GM23338 (cell line): ENCODE measurements around the gene TIRAP. TPM values are rescaled to one million over a fixed set of nuclear protein-coding genes. Genes with fewer than 3 reads are reported as not detected.

Experiments used
- ATAC-seq: fragments of 200-7000 bp; cut with Tn5 transposase; 3 replicates; pipeline ENCODE4 v1.9.1; 2020
- DNase-seq: peaks from one replicate; pipeline ENCODE4 v3.0.0-alpha.2; 2015; ENCODE audit warnings: low spot score
- H2AFZ ChIP-seq: fragments of 200-600 bp; sonication (generic); 2 replicates; pipeline ENCODE4 v1.8.0; 2016; ENCODE audit warnings: antibody characterized with exemption, mild to moderate bottlenecking, moderate library complexity
- H3F3A ChIP-seq: fragments of 200-600 bp; sonication (generic); replicated peaks from 2 replicates; pipeline ENCODE4 v1.8.0; 2017; ENCODE audit warnings: antibody characterized with exemption, mixed run types, low read depth
- H3K27ac ChIP-seq: fragments of 200-600 bp; sonication (generic); 2 replicates; pipeline ENCODE4 v1.6.1; 2016; ENCODE audit warnings: low read depth
- H3K27me3 ChIP-seq: fragments of 200-600 bp; sonication (generic); 2 replicates; pipeline ENCODE4 v1.8.0; 2016; ENCODE audit warnings: mild to moderate bottlenecking, mixed run types, moderate library complexity; ENCODE audit not compliant: insufficient read depth
- H3K36me3 ChIP-seq: fragments of 200-600 bp; sonication (generic); 2 replicates; pipeline ENCODE4 v1.8.0; 2016; ENCODE audit warnings: mild to moderate bottlenecking; ENCODE audit not compliant: insufficient read depth
- H3K4me1 ChIP-seq: fragments of 200-600 bp; sonication (generic); 2 replicates; pipeline ENCODE4 v1.8.0; 2016; ENCODE audit warnings: mild to moderate bottlenecking, moderate library complexity; ENCODE audit not compliant: insufficient read depth
- H3K4me2 ChIP-seq: fragments of 200-600 bp; sonication (generic); 2 replicates; pipeline ENCODE4 v1.7.1; 2017; ENCODE audit warnings: mixed run types
- H3K4me3 ChIP-seq: fragments of 200-600 bp; sonication (generic); 2 replicates; pipeline ENCODE4 v1.6.1; 2016; ENCODE audit warnings: mixed run types
- H3K79me2 ChIP-seq: fragments of 200-600 bp; sonication (generic); replicated peaks from 2 replicates; pipeline ENCODE4 v1.8.0; 2017; ENCODE audit warnings: mild to moderate bottlenecking; ENCODE audit not compliant: insufficient read depth
- H3K9me2 ChIP-seq: fragments of 200-600 bp; sonication (generic); 2 replicates; pipeline ENCODE4 v1.8.0; 2017; ENCODE audit not compliant: insufficient read depth
- H4K20me1 ChIP-seq: fragments of 200-600 bp; sonication (generic); replicated peaks from 2 replicates; pipeline ENCODE4 v1.8.0; 2017; ENCODE audit warnings: mild to moderate bottlenecking; ENCODE audit not compliant: insufficient read depth
- H3K27ac Mint-ChIP-seq: 2 replicates; pipeline ENCODE4 v1.8.0; 2020; ENCODE audit warnings: inconsistent platforms, mild to moderate bottlenecking, moderate library complexity, mixed read lengths
- H3K27me3 Mint-ChIP-seq: 3 replicates; pipeline ENCODE4 v1.8.0; 2022; ENCODE audit warnings: low read depth, mild to moderate bottlenecking, moderate library complexity, mixed read lengths, inconsistent platforms; ENCODE audit not compliant: insufficient read depth, poor library complexity
- H3K36me3 Mint-ChIP-seq: 3 replicates; pipeline ENCODE4 v1.8.0; 2021; ENCODE audit warnings: low read depth, mild to moderate bottlenecking, inconsistent platforms, moderate library complexity, mixed read lengths
- H3K4me1 Mint-ChIP-seq: 3 replicates; pipeline ENCODE4 v1.8.0; 2020; ENCODE audit warnings: mild to moderate bottlenecking, inconsistent platforms, mixed read lengths
- H3K4me3 Mint-ChIP-seq: 3 replicates; pipeline ENCODE4 v1.8.0; 2021; ENCODE audit warnings: moderate library complexity, mild to moderate bottlenecking, inconsistent platforms, mixed read lengths
- H3K9me3 Mint-ChIP-seq: 3 replicates; pipeline ENCODE4 v1.8.0; 2020; ENCODE audit warnings: moderate library complexity, mild to moderate bottlenecking, inconsistent platforms, mixed read lengths
- CREB1 ChIP-seq: fragments of 250-450 bp; sonication (Bioruptor Pico); IDR thresholded peaks from 2 replicates; pipeline ENCODE4 v1.5.0; 2020; ENCODE audit warnings: low read depth, mild to moderate bottlenecking, moderate library complexity
- EZH2 ChIP-seq: fragments of 200-600 bp; sonication (generic); IDR thresholded peaks from one replicate; pipeline ENCODE4 v1.8.0; 2017; ENCODE audit warnings: antibody characterized with exemption, mild to moderate bottlenecking, low read depth; ENCODE audit not compliant: unreplicated experiment
- EZH2phosphoT487 ChIP-seq: fragments of 200-600 bp; sonication (generic); IDR thresholded peaks from one replicate; pipeline ENCODE4 v1.8.1; 2018; ENCODE audit warnings: antibody characterized with exemption; ENCODE audit not compliant: unreplicated experiment
- NANOG ChIP-seq: IDR thresholded peaks from 2 replicates; pipeline ENCODE4 v1.6.1; 2016; ENCODE audit warnings: antibody characterized with exemption, borderline replicate concordance
- ZNF114 ChIP-seq: fragments of 250-450 bp; sonication (Bioruptor Pico); IDR thresholded peaks from 2 replicates; pipeline ENCODE4 v1.5.0; 2020; ENCODE audit warnings: mild to moderate bottlenecking, moderate library complexity
- polyA plus RNA-seq: library from polyadenylated mRNA; unstranded; fragments of >200 nt; fragmentation: Nextera tagmentation; extraction: Ambion mirVana; gene quantifications from 2 replicates; pipeline ENCODE4 v1.2.1, GENCODE V29; 2016
- total RNA-seq: library from RNA; depleted of rRNA; stranded (reverse); fragments of >200 nt; shearing (Covaris generic); gene quantifications from 2 replicates; pipeline ENCODE4 v1.2.3, GENCODE V29; 2014
- TF ChIP-seq, protein P1 (sequence below): fragments of 250-450 bp; sonication (Bioruptor Pico); IDR thresholded peaks from 2 replicates; pipeline ENCODE4 v1.5.0; 2020; ENCODE audit warnings: mild to moderate bottlenecking, moderate library complexity
- TF ChIP-seq, protein P2 (sequence below), 2 experiments: fragments of 200-600 bp in 1 of 2; sonication (generic) in 1 of 2; conservative IDR thresholded peaks; 2 replicates each; pipeline versions ENCODE4 v1.5.1 to v1.6.1; 2016 to 2017; ENCODE audit warnings: antibody characterized with exemption in 2 of 2, low read depth in 2 of 2, mild to moderate bottlenecking in 2 of 2, moderate library complexity in 1 of 2

The TIRAP gene
- total and polyA plus RNA-seq, 2 experiments from 2014 or later: 1.1 to 3.4 TPM

DNA sequence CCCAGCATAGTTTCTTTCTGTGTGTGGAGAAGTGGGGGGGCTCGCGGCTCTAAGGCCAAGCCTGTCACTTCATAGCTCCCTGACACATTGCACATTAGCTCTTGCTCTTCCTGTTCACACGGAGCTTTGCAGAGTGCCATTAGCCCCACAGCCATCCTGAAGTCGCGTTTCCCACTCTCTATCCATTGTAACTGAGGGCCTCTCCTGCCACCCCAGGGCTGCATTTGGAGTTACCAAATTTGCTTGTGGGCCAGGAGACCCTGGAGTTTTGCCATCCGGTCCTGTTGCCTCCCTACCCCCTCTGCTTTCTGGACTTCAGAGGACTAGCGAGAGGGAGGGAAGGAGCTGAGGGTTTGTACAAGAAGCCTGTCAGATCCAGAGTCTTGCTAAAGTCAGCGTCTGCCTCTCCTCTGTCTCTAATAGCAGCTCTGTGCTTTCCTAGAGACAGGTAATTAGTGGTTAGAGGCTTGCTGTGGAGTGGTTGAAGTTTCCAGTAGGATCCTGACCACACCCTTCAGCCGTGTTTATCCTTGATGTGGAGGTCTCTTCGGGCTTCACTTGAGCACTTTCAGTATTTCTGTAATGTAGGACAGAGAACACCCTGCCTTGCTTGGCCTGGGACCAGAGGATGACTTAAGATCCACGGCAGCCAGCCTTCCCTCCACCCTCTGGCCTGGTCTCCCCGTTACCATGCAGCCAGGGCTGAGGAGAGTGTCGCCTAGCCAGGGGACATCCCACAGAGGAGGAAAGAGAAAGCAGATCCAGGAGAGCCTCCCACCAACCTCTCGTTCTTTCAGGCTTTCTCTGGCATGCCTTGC lies 35.1 kb downstream of the TIRAP start (continued):
- TF ChIP-seq, protein P1, sequence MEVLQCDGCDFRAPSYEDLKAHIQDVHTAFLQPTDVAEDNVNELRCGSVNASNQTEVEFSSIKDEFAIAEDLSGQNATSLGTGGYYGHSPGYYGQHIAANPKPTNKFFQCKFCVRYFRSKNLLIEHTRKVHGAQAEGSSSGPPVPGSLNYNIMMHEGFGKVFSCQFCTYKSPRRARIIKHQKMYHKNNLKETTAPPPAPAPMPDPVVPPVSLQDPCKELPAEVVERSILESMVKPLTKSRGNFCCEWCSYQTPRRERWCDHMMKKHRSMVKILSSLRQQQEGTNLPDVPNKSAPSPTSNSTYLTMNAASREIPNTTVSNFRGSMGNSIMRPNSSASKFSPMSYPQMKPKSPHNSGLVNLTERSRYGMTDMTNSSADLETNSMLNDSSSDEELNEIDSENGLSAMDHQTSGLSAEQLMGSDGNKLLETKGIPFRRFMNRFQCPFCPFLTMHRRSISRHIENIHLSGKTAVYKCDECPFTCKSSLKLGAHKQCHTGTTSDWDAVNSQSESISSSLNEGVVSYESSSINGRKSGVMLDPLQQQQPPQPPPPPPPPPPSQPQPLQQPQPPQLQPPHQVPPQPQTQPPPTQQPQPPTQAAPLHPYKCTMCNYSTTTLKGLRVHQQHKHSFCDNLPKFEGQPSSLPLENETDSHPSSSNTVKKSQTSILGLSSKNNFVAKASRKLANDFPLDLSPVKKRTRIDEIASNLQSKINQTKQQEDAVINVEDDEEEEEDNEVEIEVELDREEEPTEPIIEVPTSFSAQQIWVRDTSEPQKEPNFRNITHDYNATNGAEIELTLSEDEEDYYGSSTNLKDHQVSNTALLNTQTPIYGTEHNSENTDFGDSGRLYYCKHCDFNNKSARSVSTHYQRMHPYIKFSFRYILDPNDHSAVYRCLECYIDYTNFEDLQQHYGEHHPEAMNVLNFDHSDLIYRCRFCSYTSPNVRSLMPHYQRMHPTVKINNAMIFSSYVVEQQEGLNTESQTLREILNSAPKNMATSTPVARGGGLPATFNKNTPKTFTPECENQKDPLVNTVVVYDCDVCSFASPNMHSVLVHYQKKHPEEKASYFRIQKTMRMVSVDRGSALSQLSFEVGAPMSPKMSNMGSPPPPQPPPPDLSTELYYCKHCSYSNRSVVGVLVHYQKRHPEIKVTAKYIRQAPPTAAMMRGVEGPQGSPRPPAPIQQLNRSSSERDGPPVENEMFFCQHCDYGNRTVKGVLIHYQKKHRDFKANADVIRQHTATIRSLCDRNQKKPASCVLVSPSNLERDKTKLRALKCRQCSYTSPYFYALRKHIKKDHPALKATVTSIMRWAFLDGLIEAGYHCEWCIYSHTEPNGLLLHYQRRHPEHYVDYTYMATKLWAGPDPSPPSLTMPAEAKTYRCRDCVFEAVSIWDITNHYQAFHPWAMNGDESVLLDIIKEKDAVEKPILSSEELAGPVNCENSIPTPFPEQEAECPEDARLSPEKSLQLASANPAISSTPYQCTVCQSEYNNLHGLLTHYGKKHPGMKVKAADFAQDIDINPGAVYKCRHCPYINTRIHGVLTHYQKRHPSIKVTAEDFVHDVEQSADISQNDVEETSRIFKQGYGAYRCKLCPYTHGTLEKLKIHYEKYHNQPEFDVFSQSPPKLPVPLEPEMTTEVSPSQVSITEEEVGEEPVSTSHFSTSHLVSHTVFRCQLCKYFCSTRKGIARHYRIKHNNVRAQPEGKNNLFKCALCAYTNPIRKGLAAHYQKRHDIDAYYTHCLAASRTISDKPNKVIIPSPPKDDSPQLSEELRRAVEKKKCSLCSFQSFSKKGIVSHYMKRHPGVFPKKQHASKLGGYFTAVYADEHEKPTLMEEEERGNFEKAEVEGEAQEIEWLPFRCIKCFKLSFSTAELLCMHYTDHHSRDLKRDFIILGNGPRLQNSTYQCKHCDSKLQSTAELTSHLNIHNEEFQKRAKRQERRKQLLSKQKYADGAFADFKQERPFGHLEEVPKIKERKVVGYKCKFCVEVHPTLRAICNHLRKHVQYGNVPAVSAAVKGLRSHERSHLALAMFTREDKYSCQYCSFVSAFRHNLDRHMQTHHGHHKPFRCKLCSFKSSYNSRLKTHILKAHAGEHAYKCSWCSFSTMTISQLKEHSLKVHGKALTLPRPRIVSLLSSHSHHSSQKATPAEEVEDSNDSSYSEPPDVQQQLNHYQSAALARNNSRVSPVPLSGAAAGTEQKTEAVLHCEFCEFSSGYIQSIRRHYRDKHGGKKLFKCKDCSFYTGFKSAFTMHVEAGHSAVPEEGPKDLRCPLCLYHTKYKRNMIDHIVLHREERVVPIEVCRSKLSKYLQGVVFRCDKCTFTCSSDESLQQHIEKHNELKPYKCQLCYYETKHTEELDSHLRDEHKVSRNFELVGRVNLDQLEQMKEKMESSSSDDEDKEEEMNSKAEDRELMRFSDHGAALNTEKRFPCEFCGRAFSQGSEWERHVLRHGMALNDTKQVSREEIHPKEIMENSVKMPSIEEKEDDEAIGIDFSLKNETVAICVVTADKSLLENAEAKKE (CRISPR knock-in tag): no peak
- TF ChIP-seq CREB1 (CRISPR knock-in tag): no peak
- no peak for TF ChIP-seq EZH2
- no peak for TF ChIP-seq NANOG

DNA sequence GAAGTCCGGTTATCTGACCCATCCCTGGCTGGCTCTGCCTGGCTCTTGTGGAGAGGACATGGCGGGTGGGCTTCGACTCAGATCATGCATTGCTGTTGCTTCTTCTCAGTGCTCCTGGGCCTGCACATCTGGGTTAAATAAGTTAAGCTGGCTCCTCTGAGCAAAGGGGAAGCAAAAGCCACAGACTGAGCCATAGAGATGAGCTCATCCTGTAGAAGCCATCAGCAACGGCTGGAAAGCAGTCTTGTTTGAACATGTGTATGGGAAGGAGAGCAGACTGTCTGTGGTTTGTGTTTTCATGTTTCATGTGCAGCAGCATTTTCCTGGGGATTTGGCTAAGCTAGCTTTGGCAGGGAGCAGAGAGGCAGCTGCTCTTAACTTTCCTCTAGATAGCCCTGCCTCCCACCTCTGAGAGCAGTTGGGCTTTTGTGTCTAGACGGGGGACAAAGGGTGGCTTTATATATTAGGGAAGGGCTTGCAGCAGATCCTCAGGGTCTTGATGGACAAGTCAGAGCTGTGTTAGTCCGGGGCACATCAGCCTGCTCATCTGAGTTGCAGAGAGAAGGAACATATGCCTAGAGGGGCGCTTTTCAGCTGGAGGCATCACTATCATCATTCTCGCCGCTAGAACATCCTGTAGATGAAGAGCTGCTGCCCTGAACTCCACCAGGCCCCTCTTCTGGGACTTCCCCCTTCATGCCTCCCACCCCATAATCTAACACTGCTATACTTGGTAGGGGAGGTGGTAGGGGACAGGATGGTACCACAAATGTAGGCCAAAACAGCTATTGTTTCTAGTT lies 35.9 kb downstream of the TIRAP start:
- no peak overlapping the region for H3K4me3 ChIP-seq
- H3F3A ChIP-seq: no peaks in the 10 kb centered on the region
- no peak for ATAC-seq
- H3K9me3 Mint-ChIP-seq: no peaks in the 10 kb centered on the region
- no peaks in the 10 kb centered on the region for H3K36me3 ChIP-seq
- H3K4me2 ChIP-seq: no peak overlapping the region
- H3K4me1 ChIP-seq: no peaks in the 10 kb centered on the region
- no peaks in the 10 kb centered on the region for H3K27me3 ChIP-seq
- no peaks in the 10 kb centered on the region for H3K9me2 ChIP-seq
- peaks cover 19% of the 10 kb centered on the region for H3K36me3 Mint-ChIP-seq
- no peak overlapping the region for H2AFZ ChIP-seq
- H3K27ac ChIP-seq: no peak overlapping the region
- no peak overlapping the region for H3K4me3 Mint-ChIP-seq
- DNase-seq: no peak
- H3K4me1 Mint-ChIP-seq: no peaks in the 10 kb centered on the region
- no peaks in the 10 kb centered on the region for H4K20me1 ChIP-seq
- H3K27ac Mint-ChIP-seq: no peak overlapping the region
- no peaks in the 10 kb centered on the region for H3K27me3 Mint-ChIP-seq
- no peaks in the 10 kb centered on the region; the same call in 1 of the 2 replicates for H3K79me2 ChIP-seq
- TF ChIP-seq, protein P2, sequence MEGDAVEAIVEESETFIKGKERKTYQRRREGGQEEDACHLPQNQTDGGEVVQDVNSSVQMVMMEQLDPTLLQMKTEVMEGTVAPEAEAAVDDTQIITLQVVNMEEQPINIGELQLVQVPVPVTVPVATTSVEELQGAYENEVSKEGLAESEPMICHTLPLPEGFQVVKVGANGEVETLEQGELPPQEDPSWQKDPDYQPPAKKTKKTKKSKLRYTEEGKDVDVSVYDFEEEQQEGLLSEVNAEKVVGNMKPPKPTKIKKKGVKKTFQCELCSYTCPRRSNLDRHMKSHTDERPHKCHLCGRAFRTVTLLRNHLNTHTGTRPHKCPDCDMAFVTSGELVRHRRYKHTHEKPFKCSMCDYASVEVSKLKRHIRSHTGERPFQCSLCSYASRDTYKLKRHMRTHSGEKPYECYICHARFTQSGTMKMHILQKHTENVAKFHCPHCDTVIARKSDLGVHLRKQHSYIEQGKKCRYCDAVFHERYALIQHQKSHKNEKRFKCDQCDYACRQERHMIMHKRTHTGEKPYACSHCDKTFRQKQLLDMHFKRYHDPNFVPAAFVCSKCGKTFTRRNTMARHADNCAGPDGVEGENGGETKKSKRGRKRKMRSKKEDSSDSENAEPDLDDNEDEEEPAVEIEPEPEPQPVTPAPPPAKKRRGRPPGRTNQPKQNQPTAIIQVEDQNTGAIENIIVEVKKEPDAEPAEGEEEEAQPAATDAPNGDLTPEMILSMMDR (conservative IDR thresholded peaks at IDR 0.05; ENCODE audit: low read depth in 2 of 2): no peak
- TF ChIP-seq ZNF114 (no peak), CREB1 (CRISPR knock-in tag) (no peak), EZH2phosphoT487 (no peak)
